GDM1 (cell line): ENCODE measurements around the gene PTPMT1.

Source experiments
- DNase-seq: peaks from one replicate; lab custom pipeline; 2025; lab: John Stamatoyannopoulos, UW

The PTPMT1 gene

DNA sequence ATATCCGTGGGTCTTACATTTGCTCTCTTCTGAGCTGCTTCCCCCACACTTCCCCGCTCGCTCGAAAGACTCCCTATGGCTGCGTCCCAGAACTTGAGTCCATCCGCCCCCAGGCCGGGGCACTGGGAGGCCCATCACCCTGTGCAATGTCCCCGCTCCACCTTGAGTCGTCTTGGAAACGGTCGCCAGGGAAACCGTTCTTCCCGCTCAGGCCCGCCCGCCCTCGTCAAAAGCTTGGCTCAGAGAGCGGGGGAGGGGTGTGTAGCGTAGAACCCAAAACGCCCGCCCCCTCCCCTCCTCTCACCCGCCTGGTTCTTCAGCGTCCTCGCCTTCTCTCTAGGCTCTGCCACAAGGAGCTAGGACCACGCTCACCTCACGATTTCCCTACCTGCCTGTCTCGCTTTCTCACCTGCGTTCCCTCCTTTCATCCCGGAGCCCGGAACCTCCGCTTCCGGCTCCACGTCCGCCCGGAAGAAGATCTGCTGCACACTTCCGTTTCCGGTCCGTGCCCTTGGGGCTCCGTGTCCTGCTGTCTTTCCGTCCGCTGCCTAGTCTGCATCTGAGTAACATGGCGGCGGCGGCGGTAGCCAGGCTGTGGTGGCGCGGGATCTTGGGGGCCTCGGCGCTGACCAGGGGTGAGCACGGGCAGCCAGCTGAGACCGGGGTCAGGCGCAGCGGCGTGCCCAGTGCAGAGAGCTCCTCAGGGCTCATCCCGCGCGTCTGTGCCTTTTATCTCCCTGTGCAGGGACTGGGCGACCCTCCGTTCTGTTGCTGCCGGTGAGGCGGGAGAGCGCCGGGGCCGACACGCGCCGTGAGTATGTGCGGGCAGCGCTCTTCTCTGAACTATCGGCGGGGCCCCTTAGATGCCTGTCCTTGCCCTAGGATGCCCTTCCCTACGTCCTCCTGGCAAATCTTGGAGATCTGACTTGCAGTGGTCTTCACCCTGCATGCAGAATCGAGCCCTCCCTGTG, 13.4 kb downstream of the PTPMT1 start, which contains the start of the genes KBTBD4 and NDUFS3:
Gene KBTBD4, minus strand, starts transcription at position 447 of the 971 bp plus-strand sequence. Its CDS starts 19 bp downstream, at position 428.
Gene NDUFS3, plus strand, starts transcription at position 551 of the 971 bp plus-strand sequence. Its CDS starts 18 bp downstream, at position 569.
- DNase-seq, result peak; percentile 82

- DNase-seq, result no peak
Observed at GRCh38 chr11:47583844-47584243, 18.4 kb downstream of the PTPMT1 start.

GRCh38 chr11:47586098-47586855, 20.9 kb downstream of the PTPMT1 start, which contains the start of gene FAM180B:
Gene FAM180B (plus strand): TSS chr11:47586678. CDS start chr11:47586769, 91 bp downstream.
- DNase-seq, result no peak

- no peak for DNase-seq
Observed at GRCh38 chr11:47587039-47587716, 21.8 kb downstream of the PTPMT1 start.

- peak; percentile 15 for DNase-seq
Observed at GRCh38 chr11:47587723-47588326, 22.4 kb downstream of the PTPMT1 start.

DNA sequence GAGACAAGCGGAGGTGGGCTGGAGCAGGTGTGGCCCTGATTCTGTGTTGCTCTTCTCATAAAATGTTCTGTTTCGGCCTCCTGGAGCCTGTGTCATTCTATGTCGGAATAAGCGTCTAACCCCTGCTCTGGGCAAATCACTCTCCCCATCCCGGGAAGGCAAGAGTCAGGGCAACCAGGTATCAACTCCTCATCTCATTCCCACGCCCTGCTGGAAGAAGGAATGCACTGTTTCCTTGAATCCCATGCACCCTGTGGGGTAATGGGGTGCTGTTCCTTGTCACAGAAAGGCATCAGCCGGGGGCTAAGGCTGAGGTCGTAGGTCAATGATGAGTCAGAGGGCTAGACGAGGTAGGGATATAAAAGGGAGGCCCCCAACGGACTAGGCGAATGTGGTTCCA, 23.7 kb downstream of the PTPMT1 start:
- no peak for DNase-seq

- DNase-seq, result no peak
Observed at GRCh38 chr11:47589584-47589976, 24.2 kb downstream of the PTPMT1 start.

DNA sequence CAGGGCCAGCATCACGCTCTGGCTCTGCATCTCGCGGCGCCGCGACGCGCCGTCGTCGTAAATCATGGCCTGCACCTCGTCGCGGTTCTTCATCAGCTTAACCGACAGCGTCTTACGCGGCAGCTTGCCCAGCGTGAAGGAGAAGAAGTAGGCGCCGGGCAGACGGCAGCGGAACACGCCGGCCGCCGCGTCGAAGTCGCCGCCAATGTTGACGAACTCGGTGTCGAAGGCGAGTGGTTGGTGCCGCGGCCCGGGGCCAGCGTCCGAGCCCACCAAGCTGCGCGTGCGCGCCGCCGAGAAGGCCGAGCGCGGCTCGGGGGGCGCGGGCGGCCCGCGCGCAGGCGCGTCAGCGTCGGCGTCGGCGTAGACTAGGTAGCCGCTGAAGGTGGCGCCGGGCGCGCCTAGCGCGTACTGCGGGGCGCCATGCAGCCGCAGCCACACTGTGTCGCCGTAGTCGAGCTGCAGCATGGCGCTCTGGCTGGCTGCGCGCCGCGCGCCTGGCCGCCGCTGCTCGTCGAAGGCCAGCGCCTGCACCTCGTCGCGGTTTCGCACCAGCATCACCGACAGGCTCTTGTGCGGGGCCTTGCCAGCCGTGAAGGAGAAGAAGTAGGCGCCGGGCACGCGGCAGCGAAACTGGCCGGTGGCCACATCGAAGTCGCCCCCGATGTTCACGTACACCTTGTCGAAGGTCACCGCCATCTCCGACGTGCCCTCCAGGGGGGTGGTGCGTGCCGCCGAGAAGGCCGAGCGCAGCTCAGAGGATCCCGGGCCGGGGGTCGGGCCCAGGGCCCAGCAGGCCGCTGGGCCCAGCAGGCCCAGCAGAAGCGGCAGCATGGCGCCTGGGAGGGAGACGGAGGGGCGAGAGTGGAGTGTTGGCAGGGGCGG, 24.8 kb downstream of the PTPMT1 start:
- DNase-seq, result no peak

DNA sequence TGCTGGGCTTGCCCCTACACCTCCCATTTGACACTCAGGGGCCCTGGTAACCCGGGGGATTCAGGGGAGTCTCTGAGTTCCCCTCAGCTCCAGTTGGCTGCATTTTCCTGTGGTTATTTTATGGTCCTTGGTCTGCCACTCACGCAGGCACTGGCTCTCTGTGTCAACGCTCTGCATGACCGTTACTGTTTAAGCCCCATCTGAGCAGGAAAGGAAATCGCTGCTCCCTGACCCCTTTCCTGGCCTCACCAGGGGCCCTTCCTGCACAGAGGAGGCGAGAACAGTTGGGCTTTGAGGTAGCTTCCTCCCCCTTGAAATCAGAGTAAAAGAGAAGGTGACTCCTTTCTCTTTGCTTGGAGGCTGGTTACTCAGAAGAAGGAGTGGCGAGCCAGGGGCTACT, 26.4 kb downstream of the PTPMT1 start:
- peak; percentile 93 for DNase-seq

DNA sequence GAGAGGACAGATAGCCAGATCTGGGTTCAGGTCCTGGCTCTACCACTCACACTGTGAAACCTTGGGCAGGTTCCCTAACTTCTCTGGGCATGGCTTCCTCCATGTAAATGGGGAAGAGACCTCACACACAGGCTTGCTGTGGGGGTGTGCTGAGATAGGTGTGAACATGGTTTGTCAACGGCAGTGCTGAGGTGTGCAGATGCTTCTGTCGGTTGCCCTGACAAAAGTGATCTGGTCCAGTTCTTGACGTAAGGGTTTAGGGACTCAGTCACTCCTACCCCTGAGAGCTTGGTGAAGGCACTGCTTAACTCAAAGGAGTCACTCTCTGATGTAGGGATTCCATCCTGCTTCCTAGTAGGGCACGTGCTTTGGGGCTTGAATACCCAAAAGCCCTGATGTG, 26.9 kb downstream of the PTPMT1 start:
- DNase-seq, result no peak

DNA sequence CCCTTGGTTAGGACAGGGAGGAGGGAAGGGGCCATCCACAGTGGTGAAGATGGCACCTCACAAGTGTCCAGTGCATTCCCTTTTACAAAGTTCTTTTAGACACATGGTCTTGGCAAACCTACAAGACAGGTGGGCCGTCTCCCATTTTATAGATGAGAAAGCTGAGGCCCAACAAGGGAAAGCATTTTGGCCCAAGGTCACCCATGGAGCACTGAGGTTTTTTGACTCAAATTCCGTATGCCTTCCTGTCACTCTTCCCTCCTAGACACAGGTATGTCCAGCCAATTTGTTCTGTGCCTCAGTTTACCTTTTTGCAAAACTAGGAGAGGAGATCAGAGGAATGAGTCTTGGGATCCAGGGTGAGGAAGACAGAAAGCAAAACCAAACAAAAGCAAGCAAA, 27.6 kb downstream of the PTPMT1 start:
- no peak for DNase-seq

DNA sequence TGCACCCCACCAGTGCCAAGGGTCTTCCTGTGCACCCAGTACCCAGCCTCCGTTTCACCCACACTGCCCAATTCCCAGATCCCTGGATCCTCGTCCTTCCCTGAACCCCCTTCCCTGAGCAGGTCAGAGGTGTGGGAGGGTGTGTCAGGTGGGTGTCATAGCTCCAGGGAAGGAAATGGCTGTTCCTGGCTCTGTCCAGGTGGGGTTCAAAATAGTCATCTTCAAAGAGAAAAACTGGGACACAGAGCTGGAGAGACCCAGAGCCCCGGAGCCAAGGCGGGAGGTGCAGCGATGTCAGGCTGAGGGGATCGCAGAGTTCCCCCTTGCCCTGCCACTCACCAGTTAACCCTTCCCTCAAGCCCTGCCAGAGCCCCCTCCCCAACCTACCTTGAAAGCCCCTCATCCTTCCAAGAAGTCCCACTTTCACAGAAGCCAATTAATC, 28.1 kb downstream of the PTPMT1 start:
- DNase-seq, result no peak

- no peak for DNase-seq
Observed at GRCh38 chr11:47593934-47594855, 28.8 kb downstream of the PTPMT1 start, which contains the start of gene C1QTNF4. Gene C1QTNF4 (minus strand): TSS chr11:47594411. CDS start chr11:47590810, 3,601 bp downstream.

- no peak for DNase-seq
Observed at GRCh38 chr11:47595029-47595428, 29.6 kb downstream of the PTPMT1 start.

DNA sequence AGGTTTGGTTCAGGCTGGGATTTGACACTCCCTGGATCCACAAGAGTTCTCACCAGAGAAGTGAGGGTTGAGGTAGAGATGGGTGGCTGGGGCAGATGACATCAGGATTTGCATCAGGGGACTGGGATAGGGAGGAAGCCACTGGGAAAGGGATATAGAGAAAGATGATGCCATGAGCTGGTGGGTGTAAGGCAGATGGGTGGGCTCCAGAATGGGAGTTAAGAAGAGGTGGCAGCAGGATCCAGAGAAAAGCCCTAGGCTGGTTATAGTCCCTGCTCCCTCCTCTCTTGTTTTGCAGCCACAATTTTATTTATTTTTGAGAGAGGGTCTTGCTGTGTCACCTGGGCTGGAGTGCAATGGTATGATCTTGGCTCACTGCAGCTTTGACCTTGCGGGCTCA, 30.6 kb downstream of the PTPMT1 start:
- DNase-seq, result no peak

GRCh38 chr11:47599902-47600301, 34.5 kb downstream of the PTPMT1 start:
- no peak for DNase-seq

GRCh38 chr11:47603295-47603694, 37.9 kb downstream of the PTPMT1 start:
- DNase-seq, result no peak

GRCh38 chr11:47605921-47606320, 40.5 kb downstream of the PTPMT1 start:
- no peak for DNase-seq

GRCh38 chr11:47606731-47607130, 41.3 kb downstream of the PTPMT1 start:
- DNase-seq, result no peak
